Naive thymus-derived CD4-positive, alpha-beta T cell (primary cell): ENCODE measurements around the gene TMEM200A. TPM values are rescaled to one million over a fixed set of nuclear protein-coding genes. Genes with fewer than 3 reads are reported as not detected.

Source experiments
- ATAC-seq: fragments of 150-1000 bp; cut with Tn5 transposase; 2 replicates; pipeline ENCODE4 v1.10.0; 2021; ENCODE audit warnings: mild to moderate bottlenecking, moderate library complexity
- CTCF ChIA-PET: fragments of 350-600 bp; sonication (Branson Sonifier 250); formaldehyde crosslinking; loops from one replicate; lab custom pipeline; 2021; ENCODE audit warnings: antibody characterized with exemption; lab: Charles Lee
- POLR2A ChIA-PET: fragments of 350-600 bp; sonication (Branson Sonifier 250); formaldehyde crosslinking; loops from one replicate; lab custom pipeline; 2021; ENCODE audit warnings: antibody characterized with exemption, inconsistent platforms; lab: Charles Lee
- DNase-seq, 9 donors: peaks; one replicate each; pipeline versions ENCODE4 v3.0.0 to v3.0.0-alpha.2; 2020 to 2022; ENCODE audit warnings: mixed read lengths in 1 of 9
- H3K27ac ChIP-seq: one replicate; pipeline ENCODE4 v1.7.0; 2013; ENCODE audit warnings: mild to moderate bottlenecking, low read depth, low read length, moderate library complexity
- H3K27me3 ChIP-seq, 2 donors: one replicate each; pipeline ENCODE4 v1.7.0; 2013; ENCODE audit warnings: low read length in 2 of 2, mild to moderate bottlenecking in 2 of 2, moderate library complexity in 2 of 2; ENCODE audit not compliant: control insufficient read depth in 2 of 2, insufficient read depth in 2 of 2
- H3K36me3 ChIP-seq, 3 experiments: 1 replicate in 2 of 3; 2 replicates in 1 of 3; pipeline ENCODE4 v1.7.0; 2013; ENCODE audit warnings: low read length in 3 of 3, mild to moderate bottlenecking in 3 of 3, moderate library complexity in 1 of 3; ENCODE audit not compliant: insufficient read depth in 3 of 3, control insufficient read depth in 2 of 3
- H3K4me1 ChIP-seq, 2 donors: one replicate each; pipeline ENCODE4 v1.7.0; 2013; ENCODE audit warnings: low read length in 2 of 2, mild to moderate bottlenecking in 2 of 2, moderate library complexity in 1 of 2; ENCODE audit not compliant: control insufficient read depth in 2 of 2, insufficient read depth in 2 of 2
- H3K4me3 ChIP-seq: 2 replicates; pipeline ENCODE4 v1.7.0; 2013; ENCODE audit warnings: mild to moderate bottlenecking, low read length
- H3K9me3 ChIP-seq, 3 experiments: 1 replicate in 2 of 3; 2 replicates in 1 of 3; pipeline ENCODE4 v1.7.0; 2013; ENCODE audit warnings: low read length in 3 of 3; ENCODE audit not compliant: control insufficient read depth in 2 of 3
- H3K27ac Mint-ChIP-seq, 9 donors: one replicate each; pipeline ENCODE4 v1.8.0; 2020 to 2022; ENCODE audit warnings: mixed read lengths in 9 of 9, mild to moderate bottlenecking in 8 of 9, moderate library complexity in 5 of 9, inconsistent platforms in 2 of 9
- H3K27me3 Mint-ChIP-seq, 5 donors: one replicate each; pipeline ENCODE4 v1.8.0; 2021 to 2022; ENCODE audit warnings: mixed read lengths in 5 of 5, mild to moderate bottlenecking in 1 of 5
- H3K36me3 Mint-ChIP-seq, 5 donors: one replicate each; pipeline ENCODE4 v1.8.0; 2020 to 2022; ENCODE audit warnings: mixed read lengths in 5 of 5, mild to moderate bottlenecking in 3 of 5, inconsistent platforms in 1 of 5
- H3K4me1 Mint-ChIP-seq, 7 donors: one replicate each; pipeline ENCODE4 v1.8.0; 2020 to 2022; ENCODE audit warnings: mixed read lengths in 7 of 7, mild to moderate bottlenecking in 3 of 7, inconsistent platforms in 1 of 7
- H3K4me3 Mint-ChIP-seq, 10 donors: one replicate each; pipeline ENCODE4 v1.8.0; 2020 to 2022; ENCODE audit warnings: mild to moderate bottlenecking in 10 of 10, mixed read lengths in 10 of 10, moderate library complexity in 6 of 10, inconsistent platforms in 2 of 10
- H3K9me3 Mint-ChIP-seq, 11 donors: one replicate each; pipeline ENCODE4 v1.8.0; 2020 to 2022; ENCODE audit warnings: mixed read lengths in 11 of 11, mild to moderate bottlenecking in 4 of 11, inconsistent platforms in 1 of 11, moderate library complexity in 1 of 11
- intact Hi-C, 2 donors: fragments of 100-400 bp; cut with micrococcal nuclease; formaldehyde crosslinking; loops; one replicate each; pipeline ENCODE4 v1.15.1; 2023
- polyA plus RNA-seq, 2 donors: library from polyadenylated mRNA; unstranded; fragments of 300-500 nt; fragmentation: Illumina TruSeq; gene quantifications; one replicate each; pipeline ENCODE4 v1.2.3, GENCODE V29; 2021
- total RNA-seq, 6 experiments: library from RNA in 5 of 6; stranded (reverse) in 5 of 6; gene quantifications; 1 replicate in 5 of 6; 2 replicates in 1 of 6; pipeline ENCODE4 v1.2.3 and lab custom pipeline; 2021 to 2026

TMEM200A gene
- total and polyA plus RNA-seq, 7 experiments from 2014 or later = 0.15 to 7.2 (median 0.46) TPM; not detected in 1

GRCh38 chr6:130381459-130382380, 15.9 kb downstream of the TMEM200A start:
- Histone ChIP-seq H3K27me3 (no peaks in the 10 kb centered on the region), H3K9me3 (no peaks in the 10 kb centered on the region), H3K27ac (no peak overlapping the region), H3K4me3 (no peak overlapping the region), H3K4me1 (peaks cover 11 to 14% of the 10 kb centered on the region in 2 donors), H3K36me3 (no peaks in the 10 kb centered on the region)
- Mint-ChIP-seq H3K4me1 (peaks cover 14 to 27% (median 17%) of the 10 kb centered on the region in 7 donors), H3K36me3 (peaks cover 0 to 18% (median 0%) of the 10 kb centered on the region in 5 donors), H3K4me3 (peak overlapping the region in 5 of 10 donors; percentile 0 to 46 (median 11)), H3K9me3 (no peaks in the 10 kb centered on the region), H3K27ac (peak overlapping the region in 1 of 9 donors; percentile 53), H3K27me3 (peaks cover 0 to 16% (median 0%) of the 10 kb centered on the region in 5 donors)
- ChIA-PET POLR2A (no interaction called here), CTCF (interaction anchor here (0.6 to 1.3 kb wide), 7 partner anchors 9 to 1831 kb away, joined by 3 to 5 read pairs (median 4); no protein-coding TSS in a partner anchor)
- intact Hi-C loops = loop anchor here (1.0 to 10.0 kb wide), 9 partner anchors 14 to 337 kb away; no protein-coding TSS in a partner anchor
- DNase-seq = peak in 7 of 9 donors; percentile 19 to 67 (median 48)
- peak; percentile 93 for ATAC-seq

- DNase-seq (no peak), ATAC-seq (no peak)
- no peak overlapping the region for H3K27ac ChIP-seq
- no peaks in the 10 kb centered on the region for H3K9me3 ChIP-seq
- Mint-ChIP-seq H3K27ac (no peak overlapping the region), H3K27me3 (peaks cover 0 to 25% (median 0%) of the 10 kb centered on the region in 5 donors), H3K4me1 (peaks cover 12 to 23% (median 17%) of the 10 kb centered on the region in 7 donors), H3K4me3 (no peak overlapping the region), H3K36me3 (peaks cover 0 to 23% (median 0%) of the 10 kb centered on the region in 5 donors), H3K9me3 (no peaks in the 10 kb centered on the region)
- CTCF ChIA-PET = interaction anchor here (0.6 to 1.3 kb wide), 5 partner anchors 11 to 321 kb away, joined by 3 to 5 read pairs (median 3); no protein-coding TSS in a partner anchor
- H3K36me3 ChIP-seq = no peaks in the 10 kb centered on the region
- H3K4me3 ChIP-seq = no peak overlapping the region
- peaks cover 11 to 14% of the 10 kb centered on the region in 2 donors for H3K4me1 ChIP-seq
- POLR2A ChIA-PET = no interaction called here
- intact Hi-C loops = loop anchor here (5.0 to 10.0 kb wide), 5 partner anchors 129 to 338 kb away; no protein-coding TSS in a partner anchor
- H3K27me3 ChIP-seq = no peaks in the 10 kb centered on the region
Measured at GRCh38 chr6:130382872-130383490, 17.2 kb downstream of the TMEM200A start.

DNA sequence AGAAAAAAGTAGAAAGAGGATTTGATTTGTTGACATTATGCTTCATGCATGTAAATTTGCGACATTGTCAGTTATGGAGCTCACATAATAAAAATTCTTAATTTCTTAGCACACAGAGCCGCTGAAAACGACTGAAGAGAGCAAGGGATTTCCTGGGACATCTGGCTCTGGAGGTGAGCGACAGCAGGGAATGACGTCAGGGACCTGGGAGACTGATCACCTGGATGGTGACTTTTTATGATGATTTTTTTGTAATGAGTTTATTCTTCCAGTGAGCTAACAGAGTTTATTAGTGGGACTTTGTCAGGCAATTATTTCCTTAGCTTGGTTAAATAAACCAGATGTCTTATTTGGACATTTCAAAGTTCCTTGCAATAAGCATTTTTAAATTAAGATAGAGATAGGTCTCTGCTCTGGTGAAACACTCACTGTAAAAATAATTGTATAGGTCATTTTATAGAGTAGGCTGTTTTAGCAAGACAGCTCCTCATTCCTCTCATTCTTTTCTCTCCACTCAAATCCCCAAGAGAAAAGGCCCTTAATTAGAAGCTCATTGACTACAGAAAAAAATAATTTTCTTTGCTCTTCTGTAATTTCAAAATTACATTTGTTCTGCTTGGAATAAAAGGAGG, 19.4 kb downstream of the TMEM200A start:
- ChIA-PET CTCF (interaction anchor here (1.3 kb wide), 1 partner anchor 338 kb away, joined by 5 read pairs; no protein-coding TSS in a partner anchor), POLR2A (interaction anchor here (0.7 kb wide), 1 partner anchor 11 kb away, joined by 4 read pairs; no protein-coding TSS in a partner anchor)
- peaks cover 12 to 23% (median 16%) of the 10 kb centered on the region in 7 donors for H3K4me1 Mint-ChIP-seq
- H3K4me3 Mint-ChIP-seq = no peak overlapping the region
- peaks cover 0 to 26% (median 0%) of the 10 kb centered on the region in 5 donors for H3K27me3 Mint-ChIP-seq
- H3K9me3 Mint-ChIP-seq = no peaks in the 10 kb centered on the region
- peaks cover 0 to 21% (median 0%) of the 10 kb centered on the region in 5 donors for H3K36me3 Mint-ChIP-seq
- H3K27ac Mint-ChIP-seq = no peak overlapping the region
- Histone ChIP-seq H3K9me3 (no peaks in the 10 kb centered on the region), H3K4me1 (peaks cover 11 to 14% of the 10 kb centered on the region in 2 donors), H3K27me3 (no peaks in the 10 kb centered on the region), H3K36me3 (no peaks in the 10 kb centered on the region), H3K4me3 (no peak overlapping the region), H3K27ac (no peak overlapping the region)
- intact Hi-C loops = loop anchor here in 1 of 2 donors (10.0 kb wide), 2 partner anchors 310 to 340 kb away; no protein-coding TSS in a partner anchor
- no peak for DNase-seq
- no peak for ATAC-seq

DNA sequence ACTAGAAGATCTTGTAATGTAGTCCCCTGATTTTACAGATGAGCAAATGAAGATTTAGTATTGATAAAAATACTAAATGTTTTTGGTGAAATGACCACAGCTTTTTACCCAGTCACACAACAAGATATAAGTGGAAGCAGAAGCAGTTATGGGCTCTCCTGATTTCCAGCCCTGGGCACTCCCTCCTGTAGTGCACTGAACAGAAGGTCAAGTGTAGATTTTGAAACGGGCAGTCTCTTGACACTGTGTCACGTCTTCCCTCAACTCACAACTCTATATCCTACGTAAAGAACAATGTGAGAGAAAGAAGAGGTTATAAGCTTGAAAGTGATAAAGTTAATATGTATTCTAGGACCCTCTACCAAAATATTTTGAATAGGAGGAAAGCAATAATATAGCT, 23.3 kb downstream of the TMEM200A start:
- no peak overlapping the region for H3K27ac Mint-ChIP-seq
- POLR2A ChIA-PET = interaction anchor here (0.9 kb wide), 1 partner anchor 677 kb away, joined by 3 read pairs; no protein-coding TSS in a partner anchor
- Histone ChIP-seq H3K27me3 (no peaks in the 10 kb centered on the region), H3K9me3 (no peaks in the 10 kb centered on the region), H3K36me3 (no peaks in the 10 kb centered on the region), H3K4me1 (no peaks in the 10 kb centered on the region), H3K4me3 (no peak overlapping the region), H3K27ac (no peak overlapping the region)
- no peak for DNase-seq
- H3K4me1 Mint-ChIP-seq = no peaks in the 10 kb centered on the region
- peaks cover 0 to 26% (median 0%) of the 10 kb centered on the region in 5 donors for H3K36me3 Mint-ChIP-seq
- CTCF ChIA-PET = no interaction called here
- peaks cover 0 to 2% (median 0%) of the 10 kb centered on the region in 11 donors for H3K9me3 Mint-ChIP-seq
- ATAC-seq = no peak
- H3K4me3 Mint-ChIP-seq = no peak overlapping the region
- intact Hi-C loops = loop anchor here in 1 of 2 donors (10.0 kb wide), 2 partner anchors 314 to 344 kb away; no protein-coding TSS in a partner anchor
- H3K27me3 Mint-ChIP-seq = peaks cover 0 to 32% (median 0%) of the 10 kb centered on the region in 5 donors

- Histone ChIP-seq H3K27ac (no peak overlapping the region), H3K27me3 (no peaks in the 10 kb centered on the region), H3K4me1 (no peaks in the 10 kb centered on the region), H3K4me3 (no peak overlapping the region), H3K36me3 (no peaks in the 10 kb centered on the region), H3K9me3 (no peaks in the 10 kb centered on the region)
- ChIA-PET POLR2A (no interaction called here), CTCF (interaction anchor here (1.5 kb wide), 1 partner anchor 9 kb away, joined by 4 read pairs; no protein-coding TSS in a partner anchor)
- Mint-ChIP-seq H3K27me3 (peaks cover 0 to 28% (median 0%) of the 10 kb centered on the region in 5 donors), H3K27ac (no peak overlapping the region), H3K36me3 (peaks cover 0 to 28% (median 0%) of the 10 kb centered on the region in 5 donors), H3K4me3 (no peak overlapping the region), H3K4me1 (peaks cover 0 to 2% (median 0%) of the 10 kb centered on the region in 7 donors), H3K9me3 (peaks cover 0 to 2% (median 0%) of the 10 kb centered on the region in 11 donors)
- DNase-seq (no peak), ATAC-seq (no peak)
- intact Hi-C loops = no loop called here
Measured at GRCh38 chr6:130390890-130391289, 25.1 kb downstream of the TMEM200A start.

- Mint-ChIP-seq H3K4me1 (peaks cover 4 to 17% (median 9%) of the 10 kb centered on the region in 7 donors), H3K4me3 (no peak overlapping the region), H3K9me3 (peaks cover 0 to 6% (median 0%) of the 10 kb centered on the region in 11 donors), H3K36me3 (peaks cover 0 to 22% (median 0%) of the 10 kb centered on the region in 5 donors), H3K27me3 (peaks cover 0 to 10% (median 0%) of the 10 kb centered on the region in 5 donors), H3K27ac (no peak overlapping the region)
- Histone ChIP-seq H3K27me3 (no peaks in the 10 kb centered on the region), H3K9me3 (no peaks in the 10 kb centered on the region), H3K36me3 (no peaks in the 10 kb centered on the region), H3K4me3 (no peak overlapping the region), H3K27ac (no peak overlapping the region), H3K4me1 (peaks cover 0 to 6% of the 10 kb centered on the region in 2 donors)
- ChIA-PET POLR2A (no interaction called here), CTCF (no interaction called here)
- intact Hi-C loops = no loop called here
- DNase-seq (no peak), ATAC-seq (no peak)
Measured at GRCh38 chr6:130393306-130393705, 27.5 kb downstream of the TMEM200A start.
